Hepatocyte (in vitro differentiated cells): ENCODE data around the gene AUTS2.

Source experiments
- EZH2 ChIP-seq: fragments of 200-600 bp; sonication (generic); IDR thresholded peaks from 2 replicates; pipeline ENCODE4 v1.6.1; 2016; ENCODE audit warnings: antibody characterized with exemption, mild to moderate bottlenecking, borderline replicate concordance
- TF ChIP-seq, protein P1 (sequence below): fragments of 200-600 bp; sonication (generic); IDR thresholded peaks from 2 replicates; pipeline ENCODE4 v1.5.1; 2016; ENCODE audit warnings: antibody characterized with exemption, mild to moderate bottlenecking; ENCODE audit not compliant: poor library complexity

DNA sequence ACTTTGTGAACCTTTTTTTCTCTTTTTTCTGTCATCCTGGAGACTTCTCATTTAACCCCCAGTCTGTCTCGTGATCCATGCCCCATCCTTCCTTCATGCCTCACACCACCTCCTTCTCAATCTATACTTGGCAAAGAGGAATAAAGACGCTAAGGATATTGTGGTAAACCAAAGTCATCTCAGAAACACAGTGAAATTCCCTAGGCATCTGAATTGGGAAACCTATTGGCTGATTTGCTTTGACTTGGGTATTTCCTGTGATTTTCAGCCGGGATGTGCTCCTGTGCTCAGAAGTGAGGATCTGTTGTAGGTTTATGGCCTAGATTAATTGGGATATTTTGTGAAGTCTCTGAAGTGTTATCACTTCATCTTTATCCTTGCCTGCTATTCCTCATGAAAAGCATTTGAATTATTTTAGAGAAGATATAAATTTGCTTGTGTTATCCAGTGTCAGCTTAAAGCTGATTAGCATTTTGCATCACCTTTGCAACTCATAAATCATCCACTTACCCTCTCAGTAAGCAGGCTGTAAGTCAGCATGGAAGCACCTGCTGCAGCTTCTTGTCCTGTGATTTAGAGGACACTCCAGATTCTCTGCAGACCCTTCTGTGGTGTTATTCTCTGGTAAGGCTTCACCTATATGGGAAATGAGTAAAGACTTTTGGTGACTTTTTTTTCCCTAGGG is 138.0 kb downstream of the AUTS2 start:
- TF ChIP-seq, protein P1, sequence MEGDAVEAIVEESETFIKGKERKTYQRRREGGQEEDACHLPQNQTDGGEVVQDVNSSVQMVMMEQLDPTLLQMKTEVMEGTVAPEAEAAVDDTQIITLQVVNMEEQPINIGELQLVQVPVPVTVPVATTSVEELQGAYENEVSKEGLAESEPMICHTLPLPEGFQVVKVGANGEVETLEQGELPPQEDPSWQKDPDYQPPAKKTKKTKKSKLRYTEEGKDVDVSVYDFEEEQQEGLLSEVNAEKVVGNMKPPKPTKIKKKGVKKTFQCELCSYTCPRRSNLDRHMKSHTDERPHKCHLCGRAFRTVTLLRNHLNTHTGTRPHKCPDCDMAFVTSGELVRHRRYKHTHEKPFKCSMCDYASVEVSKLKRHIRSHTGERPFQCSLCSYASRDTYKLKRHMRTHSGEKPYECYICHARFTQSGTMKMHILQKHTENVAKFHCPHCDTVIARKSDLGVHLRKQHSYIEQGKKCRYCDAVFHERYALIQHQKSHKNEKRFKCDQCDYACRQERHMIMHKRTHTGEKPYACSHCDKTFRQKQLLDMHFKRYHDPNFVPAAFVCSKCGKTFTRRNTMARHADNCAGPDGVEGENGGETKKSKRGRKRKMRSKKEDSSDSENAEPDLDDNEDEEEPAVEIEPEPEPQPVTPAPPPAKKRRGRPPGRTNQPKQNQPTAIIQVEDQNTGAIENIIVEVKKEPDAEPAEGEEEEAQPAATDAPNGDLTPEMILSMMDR: no peak
- no peak for TF ChIP-seq EZH2
